ENCODE data around the gene EHMT1.

EHMT1 gene

GRCh38 chr9:137679695-137680305 lies 61.0 kb downstream of the EHMT1 start:
- Histone ChIP-seq H3K27me3 (ENCODE audit: insufficient read depth, low read depth, severe bottlenecking) (no peaks in the 10 kb centered on the region), H3K27ac (no peak overlapping the region), H3K4me3 (ENCODE audit: low read depth, low read length) (no peak overlapping the region), H3K36me3 (no peaks in the 10 kb centered on the region; the same call in 1 of the 2 replicates), H3K9me3 (ENCODE audit: severe bottlenecking) (no peaks in the 10 kb centered on the region)
- no peak for DNase-seq
- TF ChIP-seq CTCF (IDR thresholded peaks at IDR 0.05; ENCODE audit: low read depth, low read length) = no peak

- Histone ChIP-seq H3K27ac (no peak overlapping the region), H3K36me3 (peaks cover 1% of the 10 kb centered on the region; the same call in 1 of the 2 replicates), H3K4me3 (ENCODE audit: low read depth, low read length) (no peak overlapping the region), H3K27me3 (ENCODE audit: insufficient read depth, low read depth, severe bottlenecking) (no peaks in the 10 kb centered on the region), H3K9me3 (ENCODE audit: severe bottlenecking) (no peaks in the 10 kb centered on the region)
- TF ChIP-seq CTCF (IDR thresholded peaks at IDR 0.05; ENCODE audit: low read depth, low read length) = no peak
- DNase-seq = no peak
Observed at GRCh38 chr9:137680444-137681358, 61.9 kb downstream of the EHMT1 start.

- peak; percentile 31; the same call in 1 of the 2 replicates for TF ChIP-seq CTCF (IDR thresholded peaks at IDR 0.05; ENCODE audit: low read depth, low read length)
- Histone ChIP-seq H3K9me3 (ENCODE audit: severe bottlenecking) (no peaks in the 10 kb centered on the region), H3K27me3 (ENCODE audit: insufficient read depth, low read depth, severe bottlenecking) (no peaks in the 10 kb centered on the region), H3K36me3 (peaks cover 3% of the 10 kb centered on the region; the same call in 1 of the 2 replicates), H3K4me3 (ENCODE audit: low read depth, low read length) (no peak overlapping the region), H3K27ac (peak overlapping the region; percentile 62)
- peak; percentile 86 for DNase-seq
Observed at GRCh38 chr9:137682428-137683105, 63.8 kb downstream of the EHMT1 start.

GRCh38 chr9:137683262-137683864 lies 64.6 kb downstream of the EHMT1 start:
- no peak for DNase-seq
- peak overlapping the region; percentile 62; the same call in 1 of the 2 replicates for H3K27ac ChIP-seq
- H3K36me3 ChIP-seq = peaks cover 3% of the 10 kb centered on the region; the same call in 1 of the 2 replicates
- no peaks in the 10 kb centered on the region for H3K27me3 ChIP-seq (ENCODE audit: insufficient read depth, low read depth, severe bottlenecking)
- H3K4me3 ChIP-seq (ENCODE audit: low read depth, low read length) = no peak overlapping the region
- H3K9me3 ChIP-seq (ENCODE audit: severe bottlenecking) = no peaks in the 10 kb centered on the region
- no peak for TF ChIP-seq CTCF (IDR thresholded peaks at IDR 0.05; ENCODE audit: low read depth, low read length)

GRCh38 chr9:137685035-137685740 lies 66.4 kb downstream of the EHMT1 start:
- peaks cover 3% of the 10 kb centered on the region; the same call in 1 of the 2 replicates for H3K36me3 ChIP-seq
- no peak overlapping the region for H3K27ac ChIP-seq
- no peak for TF ChIP-seq CTCF (IDR thresholded peaks at IDR 0.05; ENCODE audit: low read depth, low read length)
- DNase-seq = no peak
- H3K9me3 ChIP-seq (ENCODE audit: severe bottlenecking) = no peaks in the 10 kb centered on the region
- no peaks in the 10 kb centered on the region for H3K27me3 ChIP-seq (ENCODE audit: insufficient read depth, low read depth, severe bottlenecking)
- no peak overlapping the region for H3K4me3 ChIP-seq (ENCODE audit: low read depth, low read length)
